DND-41 (cell line): ENCODE results near the gene FMNL3.

Experiments used
- ATAC-seq: fragments of 200-7000 bp; cut with Tn5 transposase; 3 replicates; pipeline ENCODE4 v1.9.1; 2021; ENCODE audit warnings: low read depth; ENCODE audit not compliant: insufficient read depth
- DNase-seq: peaks from one replicate; pipeline ENCODE4 v3.0.0-alpha.2; 2020
- H2AFZ ChIP-seq: 2 replicates; pipeline ENCODE4 v1.6.0; 2012; ENCODE audit warnings: low read depth, low read length
- H3K27ac ChIP-seq: 2 replicates; pipeline ENCODE4 v1.5.1; 2012; ENCODE audit warnings: low read length, inconsistent platforms
- H3K27me3 ChIP-seq: fragments of 200-600 bp; sonication (generic); 2 replicates; pipeline ENCODE4 v1.6.0; 2012; ENCODE audit warnings: low read length, mild to moderate bottlenecking, inconsistent platforms; ENCODE audit not compliant: insufficient read depth, poor library complexity
- H3K36me3 ChIP-seq: 2 replicates; pipeline ENCODE4 v1.5.1; 2012; ENCODE audit warnings: low read length, inconsistent platforms; ENCODE audit not compliant: insufficient read depth
- H3K4me1 ChIP-seq: 2 replicates; pipeline ENCODE4 v1.5.1; 2012; ENCODE audit warnings: mild to moderate bottlenecking, low read length; ENCODE audit not compliant: insufficient read depth
- H3K4me2 ChIP-seq: 2 replicates; pipeline ENCODE4 v1.6.0; 2012; ENCODE audit warnings: mild to moderate bottlenecking, moderate library complexity, low read length, inconsistent platforms; ENCODE audit not compliant: insufficient read depth
- H3K4me3 ChIP-seq, 2 experiments: fragments of 200-600 bp in 1 of 2; shearing (Covaris generic) in 1 of 2; 2 replicates each; pipeline ENCODE4 v1.5.1; 2012 to 2016; ENCODE audit warnings: inconsistent platforms in 2 of 2, low read length in 2 of 2, mild to moderate bottlenecking in 2 of 2, low read depth in 1 of 2, moderate library complexity in 1 of 2
- H3K79me2 ChIP-seq: 2 replicates; pipeline ENCODE4 v1.6.0; 2012; ENCODE audit warnings: low read length, inconsistent platforms; ENCODE audit not compliant: insufficient read depth
- H3K9ac ChIP-seq: 2 replicates; pipeline ENCODE4 v1.6.0; 2012; ENCODE audit warnings: low read depth, mild to moderate bottlenecking, inconsistent platforms, low read length, moderate library complexity
- H3K9me3 ChIP-seq: 2 replicates; pipeline ENCODE4 v1.5.1; 2012; ENCODE audit warnings: low read length, moderate library complexity, mild to moderate bottlenecking, inconsistent platforms; ENCODE audit not compliant: insufficient read depth, severe bottlenecking
- H4K20me1 ChIP-seq: 2 replicates; pipeline ENCODE4 v1.6.0; 2012; ENCODE audit warnings: low read length; ENCODE audit not compliant: insufficient read depth
- CTCF ChIP-seq: IDR thresholded peaks from 2 replicates; pipeline ENCODE4 v1.5.1; 2012; ENCODE audit warnings: borderline replicate concordance, low read length, moderate library complexity, mild to moderate bottlenecking; ENCODE audit not compliant: poor library complexity, severe bottlenecking; ENCODE audit errors: extremely low read depth
- EZH2 ChIP-seq: IDR thresholded peaks from 3 replicates; pipeline ENCODE4 v1.6.1; 2012; ENCODE audit warnings: borderline replicate concordance, low read depth, mild to moderate bottlenecking, moderate library complexity, low read length, inconsistent platforms; ENCODE audit not compliant: severe bottlenecking

FMNL3 gene

GRCh38 chr12:49669796-49670195 is 37.4 kb downstream of the FMNL3 start:
- peaks cover 15% of the 10 kb centered on the region for H3K79me2 ChIP-seq
- H3K9ac ChIP-seq = no peak overlapping the region
- peak overlapping the region; percentile 57; the same call in 1 of the 2 replicates for H3K4me2 ChIP-seq

GRCh38 chr12:49667325-49668090 is 39.7 kb downstream of the FMNL3 start:
- DNase-seq (no peak), ATAC-seq (no peak)
- Histone ChIP-seq H3K27me3 (no peaks in the 10 kb centered on the region), H3K36me3 (peaks cover 4% of the 10 kb centered on the region), H4K20me1 (no peaks in the 10 kb centered on the region), H3K4me1 (peaks cover 54% of the 10 kb centered on the region), H3K9ac (no peak overlapping the region), H3K27ac (no peak overlapping the region), H3K4me2 (no peak overlapping the region), H2AFZ (no peak overlapping the region), H3K9me3 (no peaks in the 10 kb centered on the region), H3K79me2 (peaks cover 14% of the 10 kb centered on the region), H3K4me3 (no peak overlapping the region)
- TF ChIP-seq CTCF (no peak), EZH2 (no peak)

More at GRCh38 chr12:49669796-49670195, 37.4 kb downstream of the FMNL3 start:
- Histone ChIP-seq H3K9me3 (no peaks in the 10 kb centered on the region), H3K27me3 (no peaks in the 10 kb centered on the region), H3K36me3 (no peaks in the 10 kb centered on the region), H2AFZ (no peak overlapping the region), H3K4me3 (no peak overlapping the region), H3K27ac (peak overlapping the region; percentile 92), H3K4me1 (peaks cover 32% of the 10 kb centered on the region), H4K20me1 (no peaks in the 10 kb centered on the region)
- ATAC-seq = no peak
- no peak for TF ChIP-seq EZH2
- TF ChIP-seq CTCF = no peak
- no peak for DNase-seq

GRCh38 chr12:49666176-49666575 is 41.0 kb downstream of the FMNL3 start:
- no peak overlapping the region for H3K9ac ChIP-seq
- no peak overlapping the region for H3K4me3 ChIP-seq
- no peaks in the 10 kb centered on the region for H3K27me3 ChIP-seq
- H3K9me3 ChIP-seq = no peaks in the 10 kb centered on the region
- H2AFZ ChIP-seq = no peak overlapping the region
- DNase-seq (no peak), ATAC-seq (no peak)
- TF ChIP-seq CTCF (no peak), EZH2 (no peak)
- H3K4me1 ChIP-seq = peaks cover 50% of the 10 kb centered on the region
- H4K20me1 ChIP-seq = no peaks in the 10 kb centered on the region
- H3K79me2 ChIP-seq = peaks cover 16% of the 10 kb centered on the region
- H3K36me3 ChIP-seq = peaks cover 14% of the 10 kb centered on the region
- H3K27ac ChIP-seq = no peak overlapping the region
- H3K4me2 ChIP-seq = no peak overlapping the region
